Measurements from ENCODE around the gene NCKAP5. TPM values are rescaled to one million over a fixed set of nuclear protein-coding genes. Genes with fewer than 3 reads are reported as not detected.

The NCKAP5 gene
- polyA plus RNA-seq, 1 experiment: 16.6 TPM

- ChIA-PET CTCF (interaction anchor here (1.4 kb wide), 1 partner anchor 9 kb away, joined by 3 read pairs; no protein-coding TSS in a partner anchor), POLR2A (no interaction called here)
- Histone ChIP-seq H3K4me3 (ENCODE audit: low read depth, low read length) (no peak overlapping the region), H3K27me3 (ENCODE audit: control insufficient read depth, insufficient read depth, low read length) (no peaks in the 10 kb centered on the region), H3K27ac (ENCODE audit: low read depth, low read length) (no peak overlapping the region), H3K9me3 (ENCODE audit: control insufficient read depth, insufficient read depth, low read length) (no peaks in the 10 kb centered on the region)
- no peak for TF ChIP-seq CTCF (IDR thresholded peaks at IDR 0.05; ENCODE audit: low read depth, low read length)
- no peak for DNase-seq (ENCODE audit: low read depth, low spot score)
Measured at GRCh38 chr2:132998221-132998620, 570.0 kb downstream of the NCKAP5 start.

GRCh38 chr2:132991471-132992045, 576.7 kb downstream of the NCKAP5 start:
- Histone ChIP-seq H3K27me3 (ENCODE audit: control insufficient read depth, insufficient read depth, low read length) (no peaks in the 10 kb centered on the region), H3K27ac (ENCODE audit: low read depth, low read length) (no peak overlapping the region), H3K4me3 (ENCODE audit: low read depth, low read length) (no peak overlapping the region), H3K9me3 (ENCODE audit: control insufficient read depth, insufficient read depth, low read length) (no peaks in the 10 kb centered on the region)
- DNase-seq (ENCODE audit: low read depth, low spot score): no peak
- ChIA-PET CTCF (interaction anchor here (1.2 kb wide), 1 partner anchor 14 kb away, joined by 3 read pairs; no protein-coding TSS in a partner anchor), POLR2A (no interaction called here)
- no peak for TF ChIP-seq CTCF (IDR thresholded peaks at IDR 0.05; ENCODE audit: low read depth, low read length)

GRCh38 chr2:132984731-132985130, 583.5 kb downstream of the NCKAP5 start:
- H3K27me3 ChIP-seq (ENCODE audit: control insufficient read depth, insufficient read depth, low read length): no peaks in the 10 kb centered on the region
- no peaks in the 10 kb centered on the region for H3K9me3 ChIP-seq (ENCODE audit: control insufficient read depth, insufficient read depth, low read length)
- no peak overlapping the region for H3K4me3 ChIP-seq (ENCODE audit: low read depth, low read length)
- CTCF ChIA-PET: no interaction called here
- POLR2A ChIA-PET: no interaction called here
- H3K27ac ChIP-seq (ENCODE audit: low read depth, low read length): no peak overlapping the region
- no peak for TF ChIP-seq CTCF (IDR thresholded peaks at IDR 0.05; ENCODE audit: low read depth, low read length)
- DNase-seq (ENCODE audit: low read depth, low spot score): no peak

- Histone ChIP-seq H3K9me3 (ENCODE audit: control insufficient read depth, insufficient read depth, low read length) (no peaks in the 10 kb centered on the region), H3K4me3 (ENCODE audit: low read depth, low read length) (no peak overlapping the region), H3K27ac (ENCODE audit: low read depth, low read length) (no peak overlapping the region), H3K27me3 (ENCODE audit: control insufficient read depth, insufficient read depth, low read length) (no peaks in the 10 kb centered on the region)
- DNase-seq (ENCODE audit: low read depth, low spot score): no peak
- no peak for TF ChIP-seq CTCF (IDR thresholded peaks at IDR 0.05; ENCODE audit: low read depth, low read length)
- ChIA-PET POLR2A (interaction anchor here (0.6 kb wide), 1 partner anchor 1093 kb away, joined by 4 read pairs; no protein-coding TSS in a partner anchor), CTCF (no interaction called here)
Measured at GRCh38 chr2:132980304-132980703, 588.0 kb downstream of the NCKAP5 start.

GRCh38 chr2:132979339-132980093, 588.7 kb downstream of the NCKAP5 start:
- TF ChIP-seq CTCF (IDR thresholded peaks at IDR 0.05; ENCODE audit: low read depth, low read length): no peak
- no peaks in the 10 kb centered on the region for H3K27me3 ChIP-seq (ENCODE audit: control insufficient read depth, insufficient read depth, low read length)
- CTCF ChIA-PET: no interaction called here
- H3K27ac ChIP-seq (ENCODE audit: low read depth, low read length): no peak overlapping the region
- POLR2A ChIA-PET: interaction anchor here (0.6 kb wide), 1 partner anchor 1093 kb away, joined by 4 read pairs; no protein-coding TSS in a partner anchor
- no peaks in the 10 kb centered on the region for H3K9me3 ChIP-seq (ENCODE audit: control insufficient read depth, insufficient read depth, low read length)
- DNase-seq (ENCODE audit: low read depth, low spot score): no peak
- H3K4me3 ChIP-seq (ENCODE audit: low read depth, low read length): no peak overlapping the region

Data from AG04450 (cell line).